Neural cell (in vitro differentiated cells): ENCODE results near the gene MMP3. TPM values are rescaled to one million over a fixed set of nuclear protein-coding genes. Genes with fewer than 3 reads are reported as not detected.

Source experiments
- H2AFZ ChIP-seq: fragments of 200-600, 300-800 bp; sonication (generic), shearing (Covaris generic); 2 replicates; pipeline ENCODE4 v1.6.0; 2014; ENCODE audit warnings: low read depth, mild to moderate bottlenecking, antibody characterized with exemption, low read length, moderate library complexity
- H3F3A ChIP-seq: fragments of 200-600 bp; shearing (Covaris generic); 2 replicates; pipeline ENCODE4 v1.6.1; 2016; ENCODE audit warnings: mild to moderate bottlenecking, moderate library complexity, mixed read lengths, antibody characterized with exemption, low read length; ENCODE audit not compliant: insufficient read depth, poor library complexity, severe bottlenecking
- H3K27ac ChIP-seq: fragments of 200-600, 300-800 bp; sonication (generic), shearing (Covaris generic); 2 replicates; pipeline ENCODE4 v1.5.1; 2014; ENCODE audit warnings: mild to moderate bottlenecking, low read length, moderate library complexity
- H3K27me3 ChIP-seq: fragments of 300-800, 200-600 bp; sonication (generic), shearing (Covaris generic); 2 replicates; pipeline ENCODE4 v1.6.0; 2014; ENCODE audit warnings: mild to moderate bottlenecking, low read depth, low read length, moderate library complexity; ENCODE audit not compliant: insufficient read depth
- H3K36me3 ChIP-seq: fragments of 300-800, 200-600 bp; sonication (generic), shearing (Covaris generic); 2 replicates; pipeline ENCODE4 v1.5.1; 2014; ENCODE audit warnings: mild to moderate bottlenecking, antibody characterized with exemption, low read length, moderate library complexity; ENCODE audit not compliant: insufficient read depth
- H3K4me2 ChIP-seq: fragments of 300-800, 200-600 bp; sonication (generic), shearing (Covaris generic); 2 replicates; pipeline ENCODE4 v1.6.0; 2014; ENCODE audit warnings: mild to moderate bottlenecking, low read length
- H3K4me3 ChIP-seq: fragments of 300-800, 200-600 bp; sonication (generic), shearing (Covaris generic); 2 replicates; pipeline ENCODE4 v1.5.1; 2014; ENCODE audit warnings: mild to moderate bottlenecking, low read length, moderate library complexity
- H3K79me2 ChIP-seq: fragments of 200-600 bp; shearing (Covaris generic); replicated peaks from 2 replicates; pipeline ENCODE4 v1.6.0; 2014; ENCODE audit warnings: mild to moderate bottlenecking, low read length, moderate library complexity; ENCODE audit not compliant: insufficient read depth
- H3K9ac ChIP-seq: fragments of 300-800, 200-600 bp; sonication (generic), shearing (Covaris generic); 2 replicates; pipeline ENCODE4 v1.6.1; 2016; ENCODE audit warnings: mild to moderate bottlenecking, low read length, mixed read lengths
- H3K9me2 ChIP-seq: fragments of 200-600 bp; shearing (Covaris generic); 2 replicates; pipeline ENCODE4 v1.6.1; 2016; ENCODE audit warnings: mild to moderate bottlenecking, low read length, mixed read lengths; ENCODE audit not compliant: insufficient read depth
- H3K9me3 ChIP-seq: fragments of 200-600, 300-800 bp; sonication (generic), shearing (Covaris generic); 2 replicates; pipeline ENCODE4 v1.6.1; 2016; ENCODE audit warnings: mild to moderate bottlenecking, mixed run types, low read length, moderate library complexity, mixed read lengths
- H4K20me1 ChIP-seq: fragments of 200-600 bp; shearing (Covaris generic); 2 replicates; pipeline ENCODE4 v1.6.1; 2016; ENCODE audit warnings: mild to moderate bottlenecking, mixed run types; ENCODE audit not compliant: insufficient read depth
- EP300 ChIP-seq: fragments of 450-650 bp; conservative IDR thresholded peaks from 2 replicates; pipeline ENCODE4 v1.6.1; 2014; ENCODE audit warnings: antibody characterized with exemption, mild to moderate bottlenecking, moderate library complexity; ENCODE audit not compliant: poor library complexity, severe bottlenecking
- EZH2 ChIP-seq: fragments of 200-600, 300-800 bp; shearing (Covaris generic), sonication (generic); IDR thresholded peaks from 2 replicates; pipeline ENCODE4 v1.6.1; 2014; ENCODE audit warnings: antibody characterized with exemption, low read length, borderline replicate concordance, mild to moderate bottlenecking; ENCODE audit not compliant: insufficient read depth, poor library complexity, severe bottlenecking
- MXI1 ChIP-seq: fragments of 450-650 bp; conservative IDR thresholded peaks from 2 replicates; pipeline ENCODE4 v1.6.1; 2014; ENCODE audit warnings: antibody characterized with exemption, mild to moderate bottlenecking; ENCODE audit not compliant: poor library complexity, severe bottlenecking
- POLR2AphosphoS5 ChIP-seq: IDR thresholded peaks from 2 replicates; pipeline ENCODE4 v1.6.1; 2012
- RAD21 ChIP-seq: fragments of 450-650 bp; conservative IDR thresholded peaks from 2 replicates; pipeline ENCODE4 v1.6.1; 2014; ENCODE audit warnings: antibody characterized with exemption, mild to moderate bottlenecking, moderate library complexity
- SMC3 ChIP-seq: fragments of 450-650 bp; conservative IDR thresholded peaks from 2 replicates; pipeline ENCODE4 v1.6.1; 2014; ENCODE audit warnings: antibody characterized with exemption, mild to moderate bottlenecking, moderate library complexity; ENCODE audit not compliant: poor library complexity
- TAF1 ChIP-seq: IDR thresholded peaks from 2 replicates; pipeline ENCODE4 v1.6.1; 2012; ENCODE audit warnings: low read depth
- polyA plus RNA-seq: library from polyadenylated mRNA; depleted of rRNA; stranded (reverse); fragments of >200 nt; gene quantifications from 2 replicates; pipeline ENCODE4 v1.2.3, GENCODE V29; 2014
- TF ChIP-seq, protein P1 (sequence below): fragments of 450-650 bp; IDR thresholded peaks from 2 replicates; pipeline ENCODE4 v1.5.1; 2014; ENCODE audit warnings: antibody characterized with exemption, mild to moderate bottlenecking, moderate library complexity; ENCODE audit not compliant: poor library complexity, severe bottlenecking
- TF ChIP-seq, protein P2 (sequence below): IDR thresholded peaks from 2 replicates; pipeline ENCODE4 v1.6.1; 2012; ENCODE audit warnings: borderline replicate concordance

MMP3 gene
- polyA plus RNA-seq, 1 donor from 2014 or later: not detected

- Histone ChIP-seq H3K27me3 (no peaks in the 10 kb centered on the region), H3F3A (no peaks in the 10 kb centered on the region), H2AFZ (no peak overlapping the region), H3K9me3 (no peaks in the 10 kb centered on the region), H3K4me2 (no peak overlapping the region), H3K9me2 (no peaks in the 10 kb centered on the region), H3K79me2 (no peaks in the 10 kb centered on the region), H3K9ac (no peak overlapping the region), H4K20me1 (no peaks in the 10 kb centered on the region), H3K27ac (no peak overlapping the region), H3K36me3 (no peaks in the 10 kb centered on the region), H3K4me3 (no peak overlapping the region)
- no peak for TF ChIP-seq MXI1
- TF ChIP-seq, protein P1, sequence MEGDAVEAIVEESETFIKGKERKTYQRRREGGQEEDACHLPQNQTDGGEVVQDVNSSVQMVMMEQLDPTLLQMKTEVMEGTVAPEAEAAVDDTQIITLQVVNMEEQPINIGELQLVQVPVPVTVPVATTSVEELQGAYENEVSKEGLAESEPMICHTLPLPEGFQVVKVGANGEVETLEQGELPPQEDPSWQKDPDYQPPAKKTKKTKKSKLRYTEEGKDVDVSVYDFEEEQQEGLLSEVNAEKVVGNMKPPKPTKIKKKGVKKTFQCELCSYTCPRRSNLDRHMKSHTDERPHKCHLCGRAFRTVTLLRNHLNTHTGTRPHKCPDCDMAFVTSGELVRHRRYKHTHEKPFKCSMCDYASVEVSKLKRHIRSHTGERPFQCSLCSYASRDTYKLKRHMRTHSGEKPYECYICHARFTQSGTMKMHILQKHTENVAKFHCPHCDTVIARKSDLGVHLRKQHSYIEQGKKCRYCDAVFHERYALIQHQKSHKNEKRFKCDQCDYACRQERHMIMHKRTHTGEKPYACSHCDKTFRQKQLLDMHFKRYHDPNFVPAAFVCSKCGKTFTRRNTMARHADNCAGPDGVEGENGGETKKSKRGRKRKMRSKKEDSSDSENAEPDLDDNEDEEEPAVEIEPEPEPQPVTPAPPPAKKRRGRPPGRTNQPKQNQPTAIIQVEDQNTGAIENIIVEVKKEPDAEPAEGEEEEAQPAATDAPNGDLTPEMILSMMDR: no peak
- no peak for TF ChIP-seq SMC3
- no peak for TF ChIP-seq RAD21
- TF ChIP-seq, protein P2, sequence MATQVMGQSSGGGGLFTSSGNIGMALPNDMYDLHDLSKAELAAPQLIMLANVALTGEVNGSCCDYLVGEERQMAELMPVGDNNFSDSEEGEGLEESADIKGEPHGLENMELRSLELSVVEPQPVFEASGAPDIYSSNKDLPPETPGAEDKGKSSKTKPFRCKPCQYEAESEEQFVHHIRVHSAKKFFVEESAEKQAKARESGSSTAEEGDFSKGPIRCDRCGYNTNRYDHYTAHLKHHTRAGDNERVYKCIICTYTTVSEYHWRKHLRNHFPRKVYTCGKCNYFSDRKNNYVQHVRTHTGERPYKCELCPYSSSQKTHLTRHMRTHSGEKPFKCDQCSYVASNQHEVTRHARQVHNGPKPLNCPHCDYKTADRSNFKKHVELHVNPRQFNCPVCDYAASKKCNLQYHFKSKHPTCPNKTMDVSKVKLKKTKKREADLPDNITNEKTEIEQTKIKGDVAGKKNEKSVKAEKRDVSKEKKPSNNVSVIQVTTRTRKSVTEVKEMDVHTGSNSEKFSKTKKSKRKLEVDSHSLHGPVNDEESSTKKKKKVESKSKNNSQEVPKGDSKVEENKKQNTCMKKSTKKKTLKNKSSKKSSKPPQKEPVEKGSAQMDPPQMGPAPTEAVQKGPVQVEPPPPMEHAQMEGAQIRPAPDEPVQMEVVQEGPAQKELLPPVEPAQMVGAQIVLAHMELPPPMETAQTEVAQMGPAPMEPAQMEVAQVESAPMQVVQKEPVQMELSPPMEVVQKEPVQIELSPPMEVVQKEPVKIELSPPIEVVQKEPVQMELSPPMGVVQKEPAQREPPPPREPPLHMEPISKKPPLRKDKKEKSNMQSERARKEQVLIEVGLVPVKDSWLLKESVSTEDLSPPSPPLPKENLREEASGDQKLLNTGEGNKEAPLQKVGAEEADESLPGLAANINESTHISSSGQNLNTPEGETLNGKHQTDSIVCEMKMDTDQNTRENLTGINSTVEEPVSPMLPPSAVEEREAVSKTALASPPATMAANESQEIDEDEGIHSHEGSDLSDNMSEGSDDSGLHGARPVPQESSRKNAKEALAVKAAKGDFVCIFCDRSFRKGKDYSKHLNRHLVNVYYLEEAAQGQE: no peak
- no peak for TF ChIP-seq TAF1
- no peak for TF ChIP-seq EP300
- TF ChIP-seq POLR2AphosphoS5: no peak
- TF ChIP-seq EZH2: no peak
Observed at GRCh38 chr11:102788334-102788995, 54.9 kb downstream of the MMP3 start.

Other genes with a start within 250 kb of the MMP3 start
- gene MMP20, start 218.3 kb downstream of the MMP3 start, polyA plus RNA-seq: not detected in 2 replicates
- not detected in 2 replicates for gene MMP27, start 137.8 kb downstream of the MMP3 start, polyA plus RNA-seq
- gene MMP8, start 118.7 kb downstream of the MMP3 start, polyA plus RNA-seq: not detected in 2 replicates
- gene MMP10, start 63.0 kb downstream of the MMP3 start, polyA plus RNA-seq: not detected in 2 replicates
- gene MMP1, start 45.4 kb downstream of the MMP3 start, polyA plus RNA-seq: not detected in 2 replicates
- not detected in 2 replicates for gene MMP12, start 31.4 kb upstream of the MMP3 start, polyA plus RNA-seq
- 0.26 TPM in 1 of 2 replicates, not detected in the other for gene MMP13, start 112.1 kb upstream of the MMP3 start, polyA plus RNA-seq
- gene DCUN1D5, start 248.6 kb upstream of the MMP3 start, polyA plus RNA-seq: 73.6 and 85.5 TPM in 2 replicates